GM18907 (cell line): ENCODE results near the gene SEH1L.
"Not testable (repeated sequence)": the region's sequence is repeated elsewhere in the genome, so short reads cannot be mapped to it uniquely, and the experiment has no call there.

Source experiments
- ATAC-seq: cut with Tn5 transposase; IDR thresholded peaks from one replicate; pipeline ENCODE4 v1.9.1; 2021; ENCODE audit warnings: mild to moderate bottlenecking, moderate library complexity; ENCODE audit not compliant: unreplicated experiment

SEH1L gene

GRCh38 chr18:12947285-12948049 is at the start of gene SEH1L:
TSS of gene SEH1L (plus strand) at chr18:12948011. CDS start at chr18:12948122, 111 bp downstream.
- peak; percentile 79 for ATAC-seq

GRCh38 chr18:12901208-12901607 is 46.6 kb upstream of the SEH1L start:
- not testable (repeated sequence) for ATAC-seq

- ATAC-seq = no peak
Observed at GRCh38 chr18:12904012-12904516, 43.7 kb upstream of the SEH1L start.

- ATAC-seq = no peak
Observed at GRCh38 chr18:12906119-12906518, 41.7 kb upstream of the SEH1L start.

- ATAC-seq = no peak
Observed at GRCh38 chr18:12906773-12907172, 41.0 kb upstream of the SEH1L start.

GRCh38 chr18:12907258-12907925 is 40.4 kb upstream of the SEH1L start:
- ATAC-seq = no peak

- ATAC-seq = no peak
Observed at GRCh38 chr18:12908706-12909105, 39.1 kb upstream of the SEH1L start.

- ATAC-seq = no peak
Observed at GRCh38 chr18:12911025-12911928, 36.5 kb upstream of the SEH1L start.

- ATAC-seq = no peak
Observed at GRCh38 chr18:12911929-12912703, 35.7 kb upstream of the SEH1L start.

- ATAC-seq = peak; percentile 58
Observed at GRCh38 chr18:12921178-12921577, 26.6 kb upstream of the SEH1L start.

- ATAC-seq = no peak
Observed at GRCh38 chr18:12922266-12922665, 25.5 kb upstream of the SEH1L start.

GRCh38 chr18:12924616-12925015 is 23.2 kb upstream of the SEH1L start:
- ATAC-seq = no peak

GRCh38 chr18:12928206-12928605 is 19.6 kb upstream of the SEH1L start:
- no peak for ATAC-seq

- ATAC-seq = no peak
Observed at GRCh38 chr18:12928641-12929040, 19.2 kb upstream of the SEH1L start.

- no peak for ATAC-seq
Observed at GRCh38 chr18:12929477-12930083, 18.2 kb upstream of the SEH1L start.

GRCh38 chr18:12930376-12930775 is 17.4 kb upstream of the SEH1L start:
- ATAC-seq = no peak

- ATAC-seq = no peak
Observed at GRCh38 chr18:12930908-12931307, 16.9 kb upstream of the SEH1L start.

- no peak for ATAC-seq
Observed at GRCh38 chr18:12933327-12933726, 14.5 kb upstream of the SEH1L start.

- ATAC-seq = peak; percentile 59
Observed at GRCh38 chr18:12934454-12935071, 13.2 kb upstream of the SEH1L start.

- no peak for ATAC-seq
Observed at GRCh38 chr18:12939162-12939561, 8.6 kb upstream of the SEH1L start.
